ENCODE results near the gene MTHFD1L.

DNA sequence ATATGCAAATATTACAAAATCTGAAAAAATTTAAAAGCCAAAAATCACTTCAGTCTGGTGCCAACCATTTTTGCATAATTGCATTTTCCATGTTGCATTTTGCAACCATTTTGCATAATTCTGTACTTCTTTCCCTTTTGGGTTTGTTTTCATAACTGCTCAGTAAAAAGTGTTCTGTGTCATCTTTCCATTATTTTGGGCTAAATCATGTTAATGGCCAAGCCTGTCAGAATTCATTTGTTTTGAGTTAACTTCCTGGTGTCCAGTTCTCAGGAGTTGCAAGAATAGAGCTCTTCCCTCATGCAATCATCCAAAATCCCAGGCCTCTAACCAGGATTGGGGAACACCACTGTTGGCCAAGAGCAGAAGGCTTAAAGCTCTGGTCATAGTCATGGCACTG is 133.6 kb downstream of the MTHFD1L start:
- no peak for TF ChIP-seq POLR2AphosphoS5 (IDR thresholded peaks at IDR 0.05; ENCODE audit: low read depth, low read length)
- no peak for TF ChIP-seq POLR2A (IDR thresholded peaks at IDR 0.05; ENCODE audit: low read depth, low read length)
- no peak for TF ChIP-seq PAX5 (IDR thresholded peaks at IDR 0.05; ENCODE audit: insufficient read depth, low read length, severe bottlenecking)
- TF ChIP-seq SPI1 (IDR thresholded peaks at IDR 0.05; ENCODE audit: low read depth, low read length) = no peak
- no peak for TF ChIP-seq TAF1 (IDR thresholded peaks at IDR 0.05; ENCODE audit: low read depth, low read length)
- no peak for TF ChIP-seq POU2F2 (IDR thresholded peaks at IDR 0.05; ENCODE audit: low read depth, low read length)

Data from GM12891 (cell line).